B cell (primary cell): ENCODE data around the gene IRF2BPL. TPM values are rescaled to one million over a fixed set of nuclear protein-coding genes. Genes with fewer than 3 reads are reported as not detected.

Experiments used
- ATAC-seq: fragments of 200-7000 bp; cut with Tn5 transposase; one replicate; pipeline ENCODE4 v1.10.0; 2021; ENCODE audit warnings: low read depth, mild to moderate bottlenecking, moderate number of reproducible peaks, moderate library complexity
- CTCF ChIA-PET: fragments of 350-600 bp; sonication (Branson Sonifier 250); formaldehyde crosslinking; loops from one replicate; lab custom pipeline; 2021; ENCODE audit warnings: antibody characterized with exemption, inconsistent platforms; lab: Charles Lee
- POLR2A ChIA-PET: fragments of 350-600 bp; sonication (Branson Sonifier 250); formaldehyde crosslinking; loops from one replicate; lab custom pipeline; 2021; ENCODE audit warnings: antibody characterized with exemption; lab: Charles Lee
- DNase-seq: peaks from one replicate; pipeline ENCODE4 v3.0.0; 2013
- H2AFZ ChIP-seq: 2 replicates; pipeline ENCODE4 v1.6.1; 2012; ENCODE audit warnings: mild to moderate bottlenecking, low read depth, low read length; ENCODE audit not compliant: insufficient read depth, poor library complexity, severe bottlenecking
- H3K27ac ChIP-seq, 2 donors: 1 replicate in 1 of 2; 2 replicates in 1 of 2; pipeline ENCODE4 v1.5.1; 2012 to 2013; ENCODE audit warnings: low read length in 2 of 2, mild to moderate bottlenecking in 2 of 2, moderate library complexity in 1 of 2
- H3K27me3 ChIP-seq, 4 experiments: fragments of 200-600 bp in 1 of 4; sonication (generic) in 1 of 4; replicated peaks in 1 of 4; 1 replicate in 2 of 4; 2 replicates in 2 of 4; pipeline versions ENCODE4 v1.6.1 to v1.7.0; 2013 to 2016; ENCODE audit warnings: low read length in 3 of 4, mild to moderate bottlenecking in 2 of 4, mixed read lengths in 1 of 4, moderate library complexity in 1 of 4; ENCODE audit not compliant: insufficient read depth in 4 of 4, control insufficient read depth in 3 of 4; ENCODE audit errors: control extremely low read depth in 1 of 4
- H3K36me3 ChIP-seq, 2 experiments: replicated peaks in 1 of 2; 1 replicate in 1 of 2; 2 replicates in 1 of 2; pipeline versions ENCODE4 v1.6.1 to v1.7.1; 2013; ENCODE audit warnings: low read length in 1 of 2; ENCODE audit not compliant: insufficient read depth in 2 of 2, control insufficient read depth in 1 of 2; ENCODE audit errors: control extremely low read depth in 1 of 2, extremely low read depth in 1 of 2
- H3K4me1 ChIP-seq, 2 donors: fragments of 200-600 bp in 1 of 2; sonication (generic) in 1 of 2; 1 replicate in 1 of 2; 2 replicates in 1 of 2; pipeline versions ENCODE4 v1.5.1 to v1.6.1; 2013 to 2017; ENCODE audit warnings: low read length in 2 of 2; ENCODE audit not compliant: control insufficient read depth in 2 of 2, insufficient read depth in 2 of 2
- H3K4me2 ChIP-seq: replicated peaks from 2 replicates; pipeline ENCODE3; 2012; ENCODE audit warnings: mild to moderate bottlenecking, low read depth, low read length; ENCODE audit not compliant: poor library complexity, severe bottlenecking
- H3K4me3 ChIP-seq, 5 experiments: fragments of 200-600 bp in 1 of 5; sonication (generic) in 1 of 5; 1 replicate in 3 of 5; 2 replicates in 2 of 5; pipeline versions ENCODE4 v1.5.1 to v1.7.0; 2011 to 2016; ENCODE audit warnings: low read length in 4 of 5, mild to moderate bottlenecking in 4 of 5, low read depth in 2 of 5, control low read depth in 1 of 5, moderate library complexity in 1 of 5; ENCODE audit not compliant: insufficient read depth in 1 of 5; ENCODE audit errors: control extremely low read depth in 1 of 5, extremely low read depth in 1 of 5
- H3K79me2 ChIP-seq: fragments of 200-600 bp; sonication (generic); one replicate; pipeline ENCODE4 v1.6.0; 2016; ENCODE audit warnings: low read length; ENCODE audit not compliant: control insufficient read depth, insufficient read depth
- H3K9ac ChIP-seq: fragments of 200-600 bp; sonication (generic); 2 replicates; pipeline ENCODE4 v1.6.1; 2017; ENCODE audit warnings: mild to moderate bottlenecking, low read length, moderate library complexity
- H3K9me3 ChIP-seq, 3 donors: one replicate each; pipeline versions ENCODE4 v1.6.1 to v1.7.1; 2013; ENCODE audit warnings: low read length in 2 of 3; ENCODE audit not compliant: control insufficient read depth in 2 of 3, insufficient read depth in 1 of 3; ENCODE audit errors: control extremely low read depth in 1 of 3
- H4K20me1 ChIP-seq: 2 replicates; pipeline ENCODE4 v1.6.0; 2012; ENCODE audit warnings: mild to moderate bottlenecking, low read length; ENCODE audit not compliant: insufficient read depth, control insufficient read depth, poor library complexity, severe bottlenecking
- H3K27ac Mint-ChIP-seq: one replicate; pipeline ENCODE4 v1.8.0; 2021; ENCODE audit warnings: mixed read lengths
- H3K27me3 Mint-ChIP-seq: one replicate; pipeline ENCODE4 v1.8.0; 2021; ENCODE audit warnings: mixed read lengths
- H3K4me1 Mint-ChIP-seq: one replicate; pipeline ENCODE4 v1.8.0; 2021; ENCODE audit warnings: mixed read lengths
- H3K4me3 Mint-ChIP-seq: one replicate; pipeline ENCODE4 v1.8.0; 2021; ENCODE audit warnings: mixed read lengths
- H3K9me3 Mint-ChIP-seq: one replicate; pipeline ENCODE4 v1.8.0; 2022; ENCODE audit warnings: mixed read lengths; ENCODE audit not compliant: insufficient read depth
- EZH2 ChIP-seq: IDR thresholded peaks from 2 replicates; pipeline ENCODE4 v1.6.1; 2012; ENCODE audit warnings: borderline replicate concordance, low read depth, mild to moderate bottlenecking, moderate library complexity, low read length; ENCODE audit not compliant: insufficient read depth, poor library complexity, severe bottlenecking
- WGBS: methylation state at CpG from one replicate; pipeline ENCODE4 v1.1.5; 2013; ENCODE audit warnings: missing lambda C conversion rate; ENCODE audit not compliant: insufficient coverage; 5-methylcytosine and 5-hydroxymethylcytosine counted together
- intact Hi-C: fragments of 100-400 bp; cut with micrococcal nuclease; formaldehyde crosslinking; loops from one replicate; pipeline ENCODE4 v1.10.0; 2022
- polyA plus RNA-seq: library from polyadenylated mRNA; depleted of rRNA; stranded (reverse); fragments of >200 nt; gene quantifications from 2 replicates; pipeline ENCODE4 v1.2.3, GENCODE V29; 2012
- total RNA-seq, 2 donors: library from RNA; stranded (reverse); fragments of 120-200 nt in 1 of 2; gene quantifications; 1 replicate in 1 of 2; 2 replicates in 1 of 2; pipeline versions ENCODE4 v1.2.3 to v1.2.4, GENCODE V29; 2013 to 2022
- TF ChIP-seq, protein P1 (sequence below): fragments of 200-600 bp; IDR thresholded peaks from one replicate; pipeline ENCODE4 v1.8.0; 2022; ENCODE audit warnings: antibody characterized with exemption, mild to moderate bottlenecking

IRF2BPL gene
- total and polyA plus RNA-seq, 2 donors (not counting 1 experiment from before 2014, with no cell fraction given) = 27.9 to 34.0 TPM

DNA sequence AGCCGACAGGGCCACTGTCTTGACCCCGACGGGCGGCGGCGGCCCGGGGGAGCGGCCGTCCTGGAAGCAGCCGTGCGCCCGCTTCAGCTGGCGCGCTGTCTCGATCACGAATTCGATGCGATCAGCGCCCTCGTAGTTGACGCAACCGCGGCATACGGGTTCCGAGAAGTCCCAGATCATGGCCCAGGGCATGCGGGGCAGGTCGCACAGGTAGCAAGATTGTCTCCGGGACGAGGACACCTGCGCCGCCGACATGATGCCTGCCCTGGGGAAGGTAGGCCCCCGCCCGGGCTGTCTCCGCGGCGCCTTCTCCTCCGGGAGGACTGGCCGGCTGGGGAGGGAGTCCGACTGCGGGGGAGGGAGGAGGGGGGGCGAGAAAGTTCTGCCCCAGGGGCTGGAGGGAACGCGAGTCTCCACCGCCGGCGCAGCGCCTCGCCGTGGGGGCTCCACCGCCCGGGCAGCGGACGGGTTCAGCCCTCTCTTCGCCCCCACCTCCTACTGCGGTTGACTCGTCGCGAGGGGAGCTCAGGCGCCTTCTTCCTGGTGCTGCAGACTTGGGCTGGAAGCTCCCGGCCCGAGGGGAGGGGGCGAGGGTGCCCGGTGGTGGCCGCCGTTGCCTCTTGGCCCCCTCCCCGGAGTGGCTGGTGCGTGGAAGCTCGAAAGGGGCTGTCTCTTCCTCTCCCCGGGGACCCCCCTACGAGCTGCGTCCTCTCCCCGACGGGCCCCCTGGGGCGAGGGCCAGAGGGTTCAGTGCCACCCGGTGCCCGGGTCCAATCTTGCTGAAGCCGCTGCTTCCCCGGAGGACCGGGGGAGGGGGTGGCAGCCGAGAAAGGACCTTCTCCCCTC lies 747 bp downstream of the IRF2BPL start:
- WGBS = under 1% methylated on average over 73 of the region's 81 CpGs
- TF ChIP-seq EZH2 = no peak
- TF ChIP-seq, protein P1, sequence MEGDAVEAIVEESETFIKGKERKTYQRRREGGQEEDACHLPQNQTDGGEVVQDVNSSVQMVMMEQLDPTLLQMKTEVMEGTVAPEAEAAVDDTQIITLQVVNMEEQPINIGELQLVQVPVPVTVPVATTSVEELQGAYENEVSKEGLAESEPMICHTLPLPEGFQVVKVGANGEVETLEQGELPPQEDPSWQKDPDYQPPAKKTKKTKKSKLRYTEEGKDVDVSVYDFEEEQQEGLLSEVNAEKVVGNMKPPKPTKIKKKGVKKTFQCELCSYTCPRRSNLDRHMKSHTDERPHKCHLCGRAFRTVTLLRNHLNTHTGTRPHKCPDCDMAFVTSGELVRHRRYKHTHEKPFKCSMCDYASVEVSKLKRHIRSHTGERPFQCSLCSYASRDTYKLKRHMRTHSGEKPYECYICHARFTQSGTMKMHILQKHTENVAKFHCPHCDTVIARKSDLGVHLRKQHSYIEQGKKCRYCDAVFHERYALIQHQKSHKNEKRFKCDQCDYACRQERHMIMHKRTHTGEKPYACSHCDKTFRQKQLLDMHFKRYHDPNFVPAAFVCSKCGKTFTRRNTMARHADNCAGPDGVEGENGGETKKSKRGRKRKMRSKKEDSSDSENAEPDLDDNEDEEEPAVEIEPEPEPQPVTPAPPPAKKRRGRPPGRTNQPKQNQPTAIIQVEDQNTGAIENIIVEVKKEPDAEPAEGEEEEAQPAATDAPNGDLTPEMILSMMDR = peak; percentile 10
- peak overlapping the region; percentile 11 to 95 (median 82) for H3K4me3 ChIP-seq

More for the DNA sequence above, 747 bp downstream of the IRF2BPL start:
- Histone ChIP-seq H2AFZ (peak overlapping the region; percentile 51), H3K27me3 (no peaks in the 10 kb centered on the region), H3K36me3 (peaks cover 0 to 20% of the 10 kb centered on the region in 2 experiments), H3K79me2 (peaks cover 55% of the 10 kb centered on the region), H3K9me3 (no peaks in the 10 kb centered on the region), H4K20me1 (peaks cover 34% of the 10 kb centered on the region), H3K4me2 (peak overlapping the region; percentile 91), H3K9ac (peak overlapping the region; percentile 85), H3K4me1 (peaks cover 37 to 41% of the 10 kb centered on the region in 2 donors), H3K27ac (peak overlapping the region; percentile 96 to 98)
- Mint-ChIP-seq H3K4me3 (peak overlapping the region; percentile 92), H3K27ac (peak overlapping the region; percentile 99), H3K27me3 (no peaks in the 10 kb centered on the region), H3K4me1 (peaks cover 48% of the 10 kb centered on the region), H3K9me3 (no peaks in the 10 kb centered on the region)
- ChIA-PET CTCF (interaction anchor here (0.7 to 6.2 kb wide), 21 partner anchors 9 to 153 kb away, joined by 3 to 48 read pairs (median 4); no protein-coding TSS in a partner anchor), POLR2A (interaction anchor here (0.5 to 5.5 kb wide), 21 partner anchors 10 to 293 kb away, joined by 3 to 54 read pairs (median 7); partner anchors contain the start of genes GSTZ1 and POMT2)
- DNase-seq (peak; percentile 83), ATAC-seq (peak; percentile 37)
- intact Hi-C loops = loop anchor here (1.0 to 2.0 kb wide), 10 partner anchors 13 to 429 kb away; partner anchors contain the start of genes CIPC, GSTZ1, POMT2 and VIPAS39
